Liver (tissue), 9 donors: Measurements from ENCODE around the gene KRT8. TPM values are rescaled to one million over a fixed set of nuclear protein-coding genes. Genes with fewer than 3 reads are reported as not detected.

ENCODE experiments used
- DNase-seq: peaks from one replicate; pipeline ENCODE4 v3.0.0-alpha.2; 2017; ENCODE audit warnings: low spot score
- H3K27ac ChIP-seq, 2 donors: one replicate each; pipeline ENCODE4 v1.7.0; 2013; ENCODE audit warnings: inconsistent platforms in 2 of 2, low read length in 2 of 2, control low read depth in 1 of 2, low read depth in 1 of 2, mild to moderate bottlenecking in 1 of 2
- H3K27me3 ChIP-seq, 4 donors: one replicate each; pipeline versions ENCODE4 v1.6.1 to v1.7.0; 2013; ENCODE audit warnings: low read length in 3 of 4, inconsistent platforms in 1 of 4, mild to moderate bottlenecking in 1 of 4, moderate library complexity in 1 of 4; ENCODE audit not compliant: control insufficient read depth in 4 of 4, insufficient read depth in 4 of 4
- H3K36me3 ChIP-seq, 4 donors: one replicate each; pipeline versions ENCODE4 v1.6.1 to v1.7.0; 2013; ENCODE audit warnings: low read length in 3 of 4, mild to moderate bottlenecking in 3 of 4, low read depth in 1 of 4, moderate library complexity in 1 of 4; ENCODE audit not compliant: control insufficient read depth in 4 of 4, insufficient read depth in 3 of 4
- H3K4me1 ChIP-seq, 4 donors: one replicate each; pipeline versions ENCODE4 v1.6.1 to v1.7.0; 2013; ENCODE audit warnings: low read length in 3 of 4, mild to moderate bottlenecking in 3 of 4, moderate library complexity in 1 of 4; ENCODE audit not compliant: control insufficient read depth in 4 of 4, insufficient read depth in 4 of 4
- H3K4me3 ChIP-seq, 3 donors: one replicate each; pipeline versions ENCODE4 v1.6.1 to v1.7.0; 2013; ENCODE audit warnings: low read length in 3 of 3, control low read depth in 1 of 3, low read depth in 1 of 3, mild to moderate bottlenecking in 1 of 3
- H3K9ac ChIP-seq, 2 donors: one replicate each; pipeline ENCODE4 v1.7.0; 2013; ENCODE audit warnings: low read length in 2 of 2, mild to moderate bottlenecking in 2 of 2, moderate library complexity in 2 of 2, control low read depth in 1 of 2, low read depth in 1 of 2
- H3K9me3 ChIP-seq, 4 donors: one replicate each; pipeline versions ENCODE4 v1.6.1 to v1.7.0; 2013; ENCODE audit warnings: low read length in 3 of 4; ENCODE audit not compliant: control insufficient read depth in 4 of 4
- EGR1 ChIP-seq, 2 donors: IDR thresholded peaks; 2 replicates each; pipeline ENCODE4 v1.6.1; 2016 to 2018; ENCODE audit warnings: antibody characterized with exemption in 2 of 2, low read depth in 2 of 2
- FOXA1 ChIP-seq: IDR thresholded peaks from 2 replicates; pipeline ENCODE4 v1.6.1; 2016; ENCODE audit warnings: antibody characterized with exemption
- FOXA2 ChIP-seq: IDR thresholded peaks from 2 replicates; pipeline ENCODE4 v1.6.1; 2016; ENCODE audit warnings: antibody characterized with exemption
- GABPA ChIP-seq, 2 donors: IDR thresholded peaks in 1 of 2; conservative IDR thresholded peaks in 1 of 2; 2 replicates each; pipeline ENCODE4 v1.6.1; 2016; ENCODE audit warnings: antibody characterized with exemption in 2 of 2, mild to moderate bottlenecking in 1 of 2, moderate library complexity in 1 of 2
- HNF4A ChIP-seq, 2 donors: conservative IDR thresholded peaks; 2 replicates each; pipeline ENCODE4 v1.6.1; 2016; ENCODE audit warnings: antibody characterized with exemption in 2 of 2, mild to moderate bottlenecking in 2 of 2
- HNF4G ChIP-seq: IDR thresholded peaks from 2 replicates; pipeline ENCODE4 v1.6.1; 2016; ENCODE audit warnings: antibody characterized with exemption
- JUND ChIP-seq, 2 donors: IDR thresholded peaks; 2 replicates each; pipeline ENCODE4 v1.6.1; 2016; ENCODE audit warnings: antibody characterized with exemption in 2 of 2
- NR2F2 ChIP-seq: IDR thresholded peaks from 2 replicates; pipeline ENCODE4 v1.6.1; 2016; ENCODE audit warnings: antibody characterized with exemption
- RAD21 ChIP-seq, 2 donors: IDR thresholded peaks; 2 replicates each; pipeline ENCODE4 v1.6.1; 2016; ENCODE audit warnings: antibody characterized with exemption in 2 of 2, mild to moderate bottlenecking in 2 of 2
- RXRA ChIP-seq, 2 donors: IDR thresholded peaks; 2 replicates each; pipeline ENCODE4 v1.6.1; 2017 to 2018; ENCODE audit warnings: antibody characterized with exemption in 2 of 2, mild to moderate bottlenecking in 1 of 2
- SP1 ChIP-seq: IDR thresholded peaks from 2 replicates; pipeline ENCODE4 v1.6.1; 2018; ENCODE audit warnings: antibody characterized with exemption, mild to moderate bottlenecking
- TAF1 ChIP-seq: conservative IDR thresholded peaks from 2 replicates; pipeline ENCODE4 v1.6.1; 2016; ENCODE audit warnings: antibody characterized with exemption, mild to moderate bottlenecking
- YY1 ChIP-seq: IDR thresholded peaks from 2 replicates; pipeline ENCODE4 v1.6.1; 2016; ENCODE audit warnings: antibody characterized with exemption, mild to moderate bottlenecking
- whole genome bisulfite sequencing: extraction: QIAGEN DNeasy Blood & Tissue Kit; methylation state at CpG from one replicate; pipeline ENCODE4 v1.1.7; 2013; 5-methylcytosine and 5-hydroxymethylcytosine counted together
- polyA plus RNA-seq, 2 donors: library from polyadenylated mRNA; stranded (reverse) in 1 of 2; unstranded in 1 of 2; fragments of 200-250 nt in 1 of 2; fragments of >200 nt in 1 of 2; fragmentation: Nextera tagmentation in 1 of 2; extraction: Ambion mirVana in 1 of 2; gene quantifications; one replicate each; pipeline versions ENCODE4 v1.2.1 to v1.2.3, GENCODE V29; 2013 to 2015
- total RNA-seq, 2 donors: library from RNA; depleted of rRNA; stranded (reverse); fragments of >200 nt; gene quantifications; one replicate each; pipeline ENCODE4 v1.2.3, GENCODE V29; 2014
- TF ChIP-seq, protein P1 (sequence below): IDR thresholded peaks from 2 replicates; pipeline ENCODE4 v1.6.1; 2016; ENCODE audit warnings: antibody characterized with exemption, mild to moderate bottlenecking
- TF ChIP-seq, protein P2 (sequence below): IDR thresholded peaks from 2 replicates; pipeline ENCODE4 v1.6.1; 2016; ENCODE audit warnings: antibody characterized with exemption
- TF ChIP-seq, protein P3 (sequence below): fragments of 150-350 bp; IDR thresholded peaks from 2 replicates; pipeline ENCODE4 v1.5.1; 2017; ENCODE audit warnings: improper control_type of control experiment, low read depth, low read length; ENCODE audit not compliant: missing input control
- TF ChIP-seq, protein P4 (sequence below): IDR thresholded peaks from 2 replicates; pipeline ENCODE4 v1.6.1; 2016; ENCODE audit warnings: antibody characterized with exemption
- donor health status: healthy.
- donor health status: healthy.
- donor health status: healthy.
- donor health status: healthy.
- donor health status: healthy.

The KRT8 gene
- total and polyA plus RNA-seq, 4 donors, result 128 to 383 (median 198) TPM

- Histone ChIP-seq H3K4me3 (no peak overlapping the region), H3K36me3 (no peaks in the 10 kb centered on the region), H3K9me3 (no peaks in the 10 kb centered on the region), H3K9ac (no peak overlapping the region), H3K4me1 (peaks cover 0 to 12% (median 4%) of the 10 kb centered on the region in 4 donors), H3K27me3 (no peaks in the 10 kb centered on the region), H3K27ac (no peak overlapping the region)
- 82% methylated on average over 17 of the region's 17 CpGs for WGBS
- no peak for DNase-seq
- TF ChIP-seq RAD21 (IDR thresholded peaks at IDR 0.05) (no peak), FOXA2 (no peak)
Measured at GRCh38 chr12:52878507-52879393, 26.1 kb downstream of the KRT8 start.

DNA sequence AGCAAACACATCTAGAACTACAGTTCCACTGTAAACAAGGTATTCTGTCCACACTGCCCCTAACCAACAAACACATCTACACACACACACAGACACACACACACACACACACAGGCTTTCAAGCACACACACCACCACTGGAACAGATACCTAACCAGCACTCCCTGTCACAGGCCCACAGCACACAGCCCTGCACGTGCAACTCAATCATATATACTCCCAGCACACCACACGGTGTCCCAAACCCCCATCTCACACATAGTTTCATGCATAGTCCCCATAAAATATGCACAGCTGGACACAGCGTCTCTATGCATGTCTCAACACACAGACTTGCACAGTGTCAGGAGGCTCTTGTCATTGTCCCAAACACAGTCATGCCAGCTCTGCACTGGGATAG, 27.6 kb downstream of the KRT8 start:
- 86% methylated on average over 3 of the region's 3 CpGs for WGBS
- no peak for TF ChIP-seq GABPA (IDR thresholded peaks at IDR 0.05 in 1 of 2, conservative IDR thresholded peaks at IDR 0.05 in 1 of 2)
- TF ChIP-seq RAD21 (IDR thresholded peaks at IDR 0.05), result no peak
- TF ChIP-seq FOXA2, result no peak
- TF ChIP-seq TAF1, result no peak
- TF ChIP-seq YY1, result no peak
- no peak for TF ChIP-seq JUND (IDR thresholded peaks at IDR 0.05)
- TF ChIP-seq EGR1 (IDR thresholded peaks at IDR 0.05; ENCODE audit: low read depth in 2 of 2), result no peak
- TF ChIP-seq, protein P1, sequence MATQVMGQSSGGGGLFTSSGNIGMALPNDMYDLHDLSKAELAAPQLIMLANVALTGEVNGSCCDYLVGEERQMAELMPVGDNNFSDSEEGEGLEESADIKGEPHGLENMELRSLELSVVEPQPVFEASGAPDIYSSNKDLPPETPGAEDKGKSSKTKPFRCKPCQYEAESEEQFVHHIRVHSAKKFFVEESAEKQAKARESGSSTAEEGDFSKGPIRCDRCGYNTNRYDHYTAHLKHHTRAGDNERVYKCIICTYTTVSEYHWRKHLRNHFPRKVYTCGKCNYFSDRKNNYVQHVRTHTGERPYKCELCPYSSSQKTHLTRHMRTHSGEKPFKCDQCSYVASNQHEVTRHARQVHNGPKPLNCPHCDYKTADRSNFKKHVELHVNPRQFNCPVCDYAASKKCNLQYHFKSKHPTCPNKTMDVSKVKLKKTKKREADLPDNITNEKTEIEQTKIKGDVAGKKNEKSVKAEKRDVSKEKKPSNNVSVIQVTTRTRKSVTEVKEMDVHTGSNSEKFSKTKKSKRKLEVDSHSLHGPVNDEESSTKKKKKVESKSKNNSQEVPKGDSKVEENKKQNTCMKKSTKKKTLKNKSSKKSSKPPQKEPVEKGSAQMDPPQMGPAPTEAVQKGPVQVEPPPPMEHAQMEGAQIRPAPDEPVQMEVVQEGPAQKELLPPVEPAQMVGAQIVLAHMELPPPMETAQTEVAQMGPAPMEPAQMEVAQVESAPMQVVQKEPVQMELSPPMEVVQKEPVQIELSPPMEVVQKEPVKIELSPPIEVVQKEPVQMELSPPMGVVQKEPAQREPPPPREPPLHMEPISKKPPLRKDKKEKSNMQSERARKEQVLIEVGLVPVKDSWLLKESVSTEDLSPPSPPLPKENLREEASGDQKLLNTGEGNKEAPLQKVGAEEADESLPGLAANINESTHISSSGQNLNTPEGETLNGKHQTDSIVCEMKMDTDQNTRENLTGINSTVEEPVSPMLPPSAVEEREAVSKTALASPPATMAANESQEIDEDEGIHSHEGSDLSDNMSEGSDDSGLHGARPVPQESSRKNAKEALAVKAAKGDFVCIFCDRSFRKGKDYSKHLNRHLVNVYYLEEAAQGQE, result no peak
- TF ChIP-seq HNF4A (conservative IDR thresholded peaks at IDR 0.05), result no peak
- TF ChIP-seq, protein P2, sequence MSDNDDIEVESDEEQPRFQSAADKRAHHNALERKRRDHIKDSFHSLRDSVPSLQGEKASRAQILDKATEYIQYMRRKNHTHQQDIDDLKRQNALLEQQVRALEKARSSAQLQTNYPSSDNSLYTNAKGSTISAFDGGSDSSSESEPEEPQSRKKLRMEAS, result no peak
- TF ChIP-seq, protein P3, sequence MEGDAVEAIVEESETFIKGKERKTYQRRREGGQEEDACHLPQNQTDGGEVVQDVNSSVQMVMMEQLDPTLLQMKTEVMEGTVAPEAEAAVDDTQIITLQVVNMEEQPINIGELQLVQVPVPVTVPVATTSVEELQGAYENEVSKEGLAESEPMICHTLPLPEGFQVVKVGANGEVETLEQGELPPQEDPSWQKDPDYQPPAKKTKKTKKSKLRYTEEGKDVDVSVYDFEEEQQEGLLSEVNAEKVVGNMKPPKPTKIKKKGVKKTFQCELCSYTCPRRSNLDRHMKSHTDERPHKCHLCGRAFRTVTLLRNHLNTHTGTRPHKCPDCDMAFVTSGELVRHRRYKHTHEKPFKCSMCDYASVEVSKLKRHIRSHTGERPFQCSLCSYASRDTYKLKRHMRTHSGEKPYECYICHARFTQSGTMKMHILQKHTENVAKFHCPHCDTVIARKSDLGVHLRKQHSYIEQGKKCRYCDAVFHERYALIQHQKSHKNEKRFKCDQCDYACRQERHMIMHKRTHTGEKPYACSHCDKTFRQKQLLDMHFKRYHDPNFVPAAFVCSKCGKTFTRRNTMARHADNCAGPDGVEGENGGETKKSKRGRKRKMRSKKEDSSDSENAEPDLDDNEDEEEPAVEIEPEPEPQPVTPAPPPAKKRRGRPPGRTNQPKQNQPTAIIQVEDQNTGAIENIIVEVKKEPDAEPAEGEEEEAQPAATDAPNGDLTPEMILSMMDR, result no peak
- TF ChIP-seq SP1, result no peak
- TF ChIP-seq FOXA1, result no peak
- TF ChIP-seq, protein P4, sequence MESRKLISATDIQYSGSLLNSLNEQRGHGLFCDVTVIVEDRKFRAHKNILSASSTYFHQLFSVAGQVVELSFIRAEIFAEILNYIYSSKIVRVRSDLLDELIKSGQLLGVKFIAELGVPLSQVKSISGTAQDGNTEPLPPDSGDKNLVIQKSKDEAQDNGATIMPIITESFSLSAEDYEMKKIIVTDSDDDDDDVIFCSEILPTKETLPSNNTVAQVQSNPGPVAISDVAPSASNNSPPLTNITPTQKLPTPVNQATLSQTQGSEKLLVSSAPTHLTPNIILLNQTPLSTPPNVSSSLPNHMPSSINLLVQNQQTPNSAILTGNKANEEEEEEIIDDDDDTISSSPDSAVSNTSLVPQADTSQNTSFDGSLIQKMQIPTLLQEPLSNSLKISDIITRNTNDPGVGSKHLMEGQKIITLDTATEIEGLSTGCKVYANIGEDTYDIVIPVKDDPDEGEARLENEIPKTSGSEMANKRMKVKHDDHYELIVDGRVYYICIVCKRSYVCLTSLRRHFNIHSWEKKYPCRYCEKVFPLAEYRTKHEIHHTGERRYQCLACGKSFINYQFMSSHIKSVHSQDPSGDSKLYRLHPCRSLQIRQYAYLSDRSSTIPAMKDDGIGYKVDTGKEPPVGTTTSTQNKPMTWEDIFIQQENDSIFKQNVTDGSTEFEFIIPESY, result no peak
- TF ChIP-seq RXRA (IDR thresholded peaks at IDR 0.05), result no peak
- TF ChIP-seq HNF4G, result no peak
- TF ChIP-seq NR2F2, result no peak
- no peak for DNase-seq

More for the DNA sequence above, 27.6 kb downstream of the KRT8 start:
- H3K9ac ChIP-seq, result no peak overlapping the region
- H3K36me3 ChIP-seq, result no peaks in the 10 kb centered on the region
- H3K9me3 ChIP-seq, result no peaks in the 10 kb centered on the region
- H3K27me3 ChIP-seq, result no peaks in the 10 kb centered on the region
- H3K27ac ChIP-seq, result no peak overlapping the region
- no peak overlapping the region for H3K4me3 ChIP-seq
- peaks cover 1 to 12% (median 4%) of the 10 kb centered on the region in 4 donors for H3K4me1 ChIP-seq
